Activated T-cell treated with anti-CD3 and anti-CD28 coated beads, Interleukin-2, amount 50 U/mL, for 24 hours (primary cell): ENCODE data around the gene CDKN2B-AS1.

Experiments
- DNase-seq: peaks from one replicate; pipeline ENCODE4 v3.0.0-alpha.2; 2020
- H3K27ac Mint-ChIP-seq: 2 replicates; pipeline ENCODE4 v1.8.0; 2020; ENCODE audit warnings: mild to moderate bottlenecking, mixed read lengths
- H3K27me3 Mint-ChIP-seq: 2 replicates; pipeline ENCODE4 v1.8.0; 2020; ENCODE audit warnings: mixed read lengths
- H3K36me3 Mint-ChIP-seq: 2 replicates; pipeline ENCODE4 v1.8.0; 2020; ENCODE audit warnings: low read depth, mixed read lengths
- H3K4me1 Mint-ChIP-seq: 2 replicates; pipeline ENCODE4 v1.8.0; 2020; ENCODE audit warnings: low read depth, mixed read lengths
- H3K4me3 Mint-ChIP-seq: 2 replicates; pipeline ENCODE4 v1.8.0; 2020; ENCODE audit warnings: mild to moderate bottlenecking, moderate library complexity, mixed read lengths
- H3K9me3 Mint-ChIP-seq: 2 replicates; pipeline ENCODE4 v1.8.0; 2020; ENCODE audit warnings: mixed read lengths

The CDKN2B-AS1 gene

DNA sequence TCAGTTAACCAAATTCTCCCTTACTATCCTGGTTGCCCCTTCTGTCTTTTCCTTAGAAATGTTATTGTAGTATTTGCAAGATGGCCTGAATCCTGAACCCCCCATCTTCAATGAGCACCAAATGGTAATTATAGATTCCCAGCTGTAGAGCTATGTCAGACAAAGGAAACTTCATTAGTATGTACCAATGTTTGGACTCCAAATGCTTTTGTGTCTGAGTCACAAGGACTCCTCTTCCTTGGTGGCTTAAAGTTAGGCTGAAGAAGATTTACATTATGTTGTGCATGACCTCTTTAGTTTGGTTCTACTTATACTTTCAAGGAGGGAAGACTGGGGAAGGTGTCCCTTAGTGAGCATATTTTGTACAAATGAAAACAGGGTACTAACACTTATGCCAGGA is 120.4 kb downstream of the CDKN2B-AS1 start:
- Mint-ChIP-seq H3K4me1 (no peaks in the 10 kb centered on the region), H3K36me3 (no peaks in the 10 kb centered on the region), H3K4me3 (no peak overlapping the region), H3K9me3 (no peaks in the 10 kb centered on the region), H3K27me3 (peaks cover 25% of the 10 kb centered on the region), H3K27ac (no peak overlapping the region)
- no peak for DNase-seq

- peaks cover 25% of the 10 kb centered on the region for H3K27me3 Mint-ChIP-seq
- H3K27ac Mint-ChIP-seq: no peak overlapping the region
- no peak overlapping the region for H3K4me3 Mint-ChIP-seq
- no peaks in the 10 kb centered on the region for H3K4me1 Mint-ChIP-seq
- no peaks in the 10 kb centered on the region for H3K9me3 Mint-ChIP-seq
- no peaks in the 10 kb centered on the region for H3K36me3 Mint-ChIP-seq
- no peak for DNase-seq
Observed at GRCh38 chr9:22116758-22117157, 122.2 kb downstream of the CDKN2B-AS1 start.

- Mint-ChIP-seq H3K4me1 (no peaks in the 10 kb centered on the region), H3K27me3 (peaks cover 30% of the 10 kb centered on the region), H3K9me3 (no peaks in the 10 kb centered on the region), H3K27ac (no peak overlapping the region), H3K36me3 (no peaks in the 10 kb centered on the region), H3K4me3 (no peak overlapping the region)
- DNase-seq: no peak
Observed at GRCh38 chr9:22117511-22118384, 123.2 kb downstream of the CDKN2B-AS1 start.

GRCh38 chr9:22118810-22119521 is 124.4 kb downstream of the CDKN2B-AS1 start:
- no peak for DNase-seq
- no peaks in the 10 kb centered on the region for H3K9me3 Mint-ChIP-seq
- no peak overlapping the region for H3K4me3 Mint-ChIP-seq
- H3K27me3 Mint-ChIP-seq: peaks cover 27% of the 10 kb centered on the region
- no peaks in the 10 kb centered on the region for H3K36me3 Mint-ChIP-seq
- H3K4me1 Mint-ChIP-seq: no peaks in the 10 kb centered on the region
- H3K27ac Mint-ChIP-seq: no peak overlapping the region

DNA sequence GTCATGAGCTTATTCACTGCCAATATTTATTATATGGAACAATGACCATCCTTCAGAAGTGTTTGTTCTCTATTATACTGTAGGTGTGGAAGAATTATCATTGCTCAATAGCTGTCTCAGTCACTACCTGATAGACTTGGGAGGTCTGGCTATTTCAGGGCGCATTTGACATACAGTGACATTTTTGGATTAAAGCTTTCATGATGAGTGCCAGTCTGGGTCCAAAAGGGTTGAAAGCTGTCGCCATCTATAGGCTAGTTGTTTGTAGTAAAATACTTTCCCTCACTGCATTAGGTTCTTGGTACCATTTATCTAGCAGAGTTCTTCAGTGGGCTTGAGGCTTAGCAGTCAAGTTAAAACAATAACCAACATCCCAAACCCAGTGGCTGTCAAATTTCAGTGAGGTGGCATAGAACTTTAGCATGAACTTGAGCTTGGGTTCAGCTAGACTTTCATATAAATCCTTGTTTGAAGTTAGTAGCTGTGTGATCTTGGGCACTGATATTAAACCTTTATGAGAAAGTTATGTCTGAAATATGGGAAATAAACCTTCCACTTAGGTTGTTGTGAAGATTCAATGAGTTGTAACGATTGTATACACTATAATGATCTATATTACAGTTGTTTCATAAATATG is 125.0 kb downstream of the CDKN2B-AS1 start:
- H3K4me1 Mint-ChIP-seq: no peaks in the 10 kb centered on the region
- H3K27me3 Mint-ChIP-seq: peaks cover 23% of the 10 kb centered on the region
- no peak for DNase-seq
- H3K36me3 Mint-ChIP-seq: no peaks in the 10 kb centered on the region
- H3K9me3 Mint-ChIP-seq: no peaks in the 10 kb centered on the region
- no peak overlapping the region for H3K27ac Mint-ChIP-seq
- H3K4me3 Mint-ChIP-seq: no peak overlapping the region

GRCh38 chr9:22120159-22120549 is 125.6 kb downstream of the CDKN2B-AS1 start:
- no peaks in the 10 kb centered on the region for H3K9me3 Mint-ChIP-seq
- no peaks in the 10 kb centered on the region for H3K4me1 Mint-ChIP-seq
- H3K27ac Mint-ChIP-seq: no peak overlapping the region
- peaks cover 19% of the 10 kb centered on the region for H3K27me3 Mint-ChIP-seq
- no peak overlapping the region for H3K4me3 Mint-ChIP-seq
- no peak for DNase-seq
- no peaks in the 10 kb centered on the region for H3K36me3 Mint-ChIP-seq

GRCh38 chr9:22120595-22120994 is 126.0 kb downstream of the CDKN2B-AS1 start:
- Mint-ChIP-seq H3K9me3 (no peaks in the 10 kb centered on the region), H3K27ac (no peak overlapping the region), H3K4me1 (no peaks in the 10 kb centered on the region), H3K4me3 (no peak overlapping the region), H3K36me3 (no peaks in the 10 kb centered on the region), H3K27me3 (peaks cover 18% of the 10 kb centered on the region)
- no peak for DNase-seq

DNA sequence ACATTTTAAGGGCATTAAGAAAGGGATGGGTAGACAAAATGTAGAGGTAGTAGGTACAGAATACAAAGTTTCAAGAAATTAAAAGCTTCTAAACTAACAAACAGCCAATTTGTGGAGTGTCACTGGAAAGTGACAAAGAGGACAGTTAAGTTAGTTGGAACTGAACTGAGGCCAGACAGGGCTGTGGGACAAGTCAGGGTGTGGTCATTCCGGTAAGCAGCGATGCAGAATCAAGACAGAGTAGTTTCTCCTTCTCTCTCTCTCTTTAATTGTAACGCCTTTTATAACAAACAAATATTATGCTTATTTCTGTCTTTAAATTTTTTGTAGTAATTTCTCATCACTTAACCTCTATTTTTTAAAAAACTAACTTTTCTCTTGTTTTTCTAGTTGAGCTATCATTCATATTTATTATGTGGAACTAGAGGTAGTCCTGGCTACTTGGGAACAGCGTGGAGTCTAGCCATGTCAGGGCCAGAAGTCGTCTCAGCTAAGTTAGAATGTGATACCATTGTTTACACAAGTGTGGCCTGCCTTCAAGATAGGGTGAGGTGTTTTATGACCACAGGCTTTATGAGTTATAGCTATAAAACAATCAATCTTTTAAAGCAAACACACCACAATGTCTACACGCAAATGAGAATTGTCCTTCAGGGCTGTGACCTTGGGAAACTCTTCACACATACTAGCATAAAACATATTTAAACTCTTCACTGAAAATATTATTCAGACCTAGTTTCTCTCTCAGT is 129.8 kb downstream of the CDKN2B-AS1 start:
- Mint-ChIP-seq H3K9me3 (no peaks in the 10 kb centered on the region), H3K4me1 (no peaks in the 10 kb centered on the region), H3K4me3 (no peak overlapping the region), H3K27me3 (peaks cover 27% of the 10 kb centered on the region), H3K36me3 (no peaks in the 10 kb centered on the region), H3K27ac (no peak overlapping the region)
- no peak for DNase-seq

- Mint-ChIP-seq H3K4me1 (no peaks in the 10 kb centered on the region), H3K27ac (no peak overlapping the region), H3K27me3 (peaks cover 16% of the 10 kb centered on the region), H3K9me3 (no peaks in the 10 kb centered on the region), H3K4me3 (no peak overlapping the region), H3K36me3 (no peaks in the 10 kb centered on the region)
- no peak for DNase-seq
Observed at GRCh38 chr9:22129133-22129532, 134.5 kb downstream of the CDKN2B-AS1 start.

DNA sequence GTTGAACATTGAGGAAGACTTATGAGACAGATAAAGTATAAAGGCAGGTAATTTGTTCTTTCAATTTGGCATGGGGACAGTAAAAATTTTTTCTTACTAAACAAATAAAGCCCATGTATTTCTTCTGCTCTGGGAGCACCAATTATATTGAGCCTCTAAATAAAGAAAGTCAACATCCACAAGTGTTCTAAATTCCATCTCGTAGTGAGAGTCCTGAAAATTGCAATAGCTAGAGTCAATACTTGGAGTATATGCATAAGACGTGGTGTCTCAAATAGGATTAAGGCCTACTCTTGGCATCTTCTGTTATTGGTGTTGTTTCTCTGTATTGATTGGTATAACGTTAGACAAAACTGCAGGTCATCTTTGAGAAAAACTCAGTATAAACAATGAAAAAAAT is 135.0 kb downstream of the CDKN2B-AS1 start:
- Mint-ChIP-seq H3K9me3 (no peaks in the 10 kb centered on the region), H3K36me3 (no peaks in the 10 kb centered on the region), H3K27me3 (peaks cover 16% of the 10 kb centered on the region), H3K4me1 (no peaks in the 10 kb centered on the region), H3K27ac (no peak overlapping the region), H3K4me3 (no peak overlapping the region)
- no peak for DNase-seq

- DNase-seq: no peak
- H3K9me3 Mint-ChIP-seq: no peaks in the 10 kb centered on the region
- H3K36me3 Mint-ChIP-seq: no peaks in the 10 kb centered on the region
- H3K4me3 Mint-ChIP-seq: no peak overlapping the region
- H3K27ac Mint-ChIP-seq: no peak overlapping the region
- H3K4me1 Mint-ChIP-seq: no peaks in the 10 kb centered on the region
- H3K27me3 Mint-ChIP-seq: peaks cover 25% of the 10 kb centered on the region
Observed at GRCh38 chr9:22131817-22132216, 137.2 kb downstream of the CDKN2B-AS1 start.

GRCh38 chr9:22134390-22134789 is 139.8 kb downstream of the CDKN2B-AS1 start:
- Mint-ChIP-seq H3K36me3 (no peaks in the 10 kb centered on the region), H3K4me3 (no peak overlapping the region), H3K9me3 (no peaks in the 10 kb centered on the region), H3K4me1 (no peaks in the 10 kb centered on the region), H3K27me3 (peaks cover 29% of the 10 kb centered on the region), H3K27ac (no peak overlapping the region)
- DNase-seq: no peak

GRCh38 chr9:22136461-22137096 is 142.0 kb downstream of the CDKN2B-AS1 start:
- H3K9me3 Mint-ChIP-seq: no peaks in the 10 kb centered on the region

More at GRCh38 chr9:22136461-22137096, 142.0 kb downstream of the CDKN2B-AS1 start:
- Mint-ChIP-seq H3K27ac (no peak overlapping the region), H3K4me3 (no peak overlapping the region), H3K36me3 (no peaks in the 10 kb centered on the region), H3K4me1 (no peaks in the 10 kb centered on the region), H3K27me3 (peaks cover 38% of the 10 kb centered on the region)
- DNase-seq: no peak
